GM21576 (cell line): ENCODE results near the gene NOS1AP.

Experiments
- ATAC-seq: cut with Tn5 transposase; IDR thresholded peaks from one replicate; pipeline ENCODE4 v1.9.1; 2021; ENCODE audit warnings: mild to moderate bottlenecking, moderate library complexity; ENCODE audit not compliant: unreplicated experiment

NOS1AP gene

DNA sequence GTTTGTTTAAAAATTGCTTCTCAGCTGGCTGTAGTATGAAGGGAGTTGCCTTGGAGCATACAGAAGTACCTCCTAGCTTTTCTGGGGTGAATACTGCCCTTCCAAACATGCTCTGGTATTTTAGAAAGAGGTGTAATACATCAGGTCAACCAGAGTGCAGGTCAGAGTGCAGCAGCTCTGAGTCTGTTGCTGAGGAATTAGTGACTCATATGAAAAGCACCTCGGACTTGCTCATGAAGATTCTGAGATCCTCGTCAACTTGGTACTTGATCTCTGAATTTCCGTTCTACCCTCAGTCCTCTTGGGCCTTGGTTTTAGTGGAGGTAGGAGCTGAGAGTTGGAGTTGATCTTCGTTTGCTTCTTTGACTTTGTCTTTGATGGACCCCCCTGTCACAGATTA is 67.3 kb downstream of the NOS1AP start:
- ATAC-seq: no peak

DNA sequence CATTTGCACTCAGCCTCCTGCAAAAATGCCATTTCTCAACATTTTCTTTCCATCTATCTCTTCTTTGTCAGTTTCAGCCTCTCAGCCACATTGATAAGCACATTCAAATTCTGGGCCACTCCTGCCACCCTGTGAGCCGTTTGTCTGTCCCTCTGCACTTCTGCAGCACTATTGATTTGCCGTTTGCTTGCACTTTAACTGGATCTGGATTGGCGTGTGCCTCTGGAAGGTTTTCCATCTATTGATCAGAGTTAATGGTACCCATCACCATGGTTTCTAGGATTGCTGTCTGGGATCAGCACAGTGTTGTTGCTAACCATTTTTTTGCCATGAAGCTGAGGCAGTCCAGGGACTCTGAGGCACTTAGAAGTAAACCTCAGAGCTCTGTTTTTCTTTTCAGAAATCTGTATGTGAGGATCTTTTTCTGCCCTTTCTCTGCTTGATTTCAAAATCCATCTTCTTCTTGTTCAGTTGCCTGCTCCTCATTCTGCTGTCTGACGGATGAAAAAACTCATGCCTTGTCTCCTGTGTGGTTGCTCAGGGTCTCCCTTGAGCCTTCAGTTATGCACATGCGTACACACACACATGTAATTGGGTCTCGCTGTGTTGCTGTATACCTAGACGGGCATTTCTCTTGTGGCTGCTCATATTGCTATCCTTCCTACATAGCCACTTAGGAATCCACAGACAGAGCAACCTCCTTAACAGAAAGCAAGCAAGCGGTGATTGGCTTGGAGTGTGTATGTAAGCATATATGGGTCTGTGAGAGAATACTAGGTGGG is 67.9 kb downstream of the NOS1AP start:
- no peak for ATAC-seq

DNA sequence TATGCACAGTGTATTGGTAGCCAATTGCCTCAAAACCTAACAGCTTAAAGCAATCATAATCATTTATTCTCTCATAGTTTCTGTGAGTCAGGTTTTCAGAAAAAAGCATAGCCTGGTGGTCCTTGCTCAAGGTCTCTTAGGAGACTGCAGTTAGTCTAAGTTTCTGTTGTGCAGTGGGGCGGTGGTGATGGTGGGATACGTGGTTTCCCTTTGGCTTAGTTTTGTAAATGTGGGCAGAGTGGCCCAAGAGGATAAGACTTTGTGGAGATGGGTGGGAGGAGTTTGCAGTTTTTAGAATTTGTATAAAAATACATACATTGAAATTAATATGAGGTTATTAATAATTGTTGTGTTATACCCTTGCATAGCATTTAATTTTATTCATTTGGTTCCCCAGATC is 68.6 kb downstream of the NOS1AP start:
- no peak for ATAC-seq

DNA sequence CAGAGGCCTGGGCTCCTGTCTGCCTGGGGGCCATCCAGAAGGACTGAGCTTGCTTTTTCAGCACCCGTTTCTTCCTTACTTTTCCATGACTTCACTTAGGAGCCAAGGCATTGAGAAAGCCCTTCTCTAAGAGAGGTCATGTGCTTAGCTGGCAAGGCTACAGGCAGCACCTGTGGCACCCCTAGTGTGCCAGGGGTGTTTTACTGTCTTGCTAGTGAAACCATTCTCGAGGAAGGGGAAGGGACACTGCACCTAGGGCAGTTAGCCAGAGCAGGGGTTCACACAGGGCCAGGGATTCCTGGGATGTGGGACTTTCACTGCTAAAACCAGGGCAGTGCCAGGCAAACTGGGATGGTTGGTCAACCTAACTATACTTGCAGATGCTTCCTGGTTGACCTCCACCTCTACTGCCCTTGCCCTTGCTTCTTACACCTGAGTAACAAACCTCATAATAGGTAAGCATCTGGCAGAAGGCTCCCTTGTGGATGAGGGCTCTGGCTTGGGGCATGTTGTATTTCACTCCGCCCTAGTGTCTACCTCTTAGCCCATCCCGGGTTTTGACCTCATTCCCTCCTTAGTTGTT is 69.2 kb downstream of the NOS1AP start:
- no peak for ATAC-seq

DNA sequence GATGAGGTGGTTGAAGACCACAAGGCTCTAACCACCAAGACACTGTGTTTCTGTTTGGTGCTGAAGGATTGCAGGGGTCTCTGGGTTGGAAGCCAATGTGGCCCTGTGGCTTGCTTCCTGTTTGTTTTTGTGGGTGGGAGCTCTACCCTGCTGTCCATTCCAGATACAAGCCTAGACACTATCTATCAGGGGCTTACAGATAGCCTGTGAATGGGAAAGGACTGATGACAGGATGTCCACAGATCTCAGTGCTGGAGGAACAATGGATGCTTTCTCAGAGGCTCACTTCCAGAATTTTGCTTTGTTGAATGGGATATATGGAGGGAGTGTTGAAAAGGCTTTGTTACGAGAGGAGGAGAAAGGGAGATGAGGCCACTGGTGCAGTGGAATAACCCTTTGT is 69.7 kb downstream of the NOS1AP start:
- ATAC-seq: no peak

DNA sequence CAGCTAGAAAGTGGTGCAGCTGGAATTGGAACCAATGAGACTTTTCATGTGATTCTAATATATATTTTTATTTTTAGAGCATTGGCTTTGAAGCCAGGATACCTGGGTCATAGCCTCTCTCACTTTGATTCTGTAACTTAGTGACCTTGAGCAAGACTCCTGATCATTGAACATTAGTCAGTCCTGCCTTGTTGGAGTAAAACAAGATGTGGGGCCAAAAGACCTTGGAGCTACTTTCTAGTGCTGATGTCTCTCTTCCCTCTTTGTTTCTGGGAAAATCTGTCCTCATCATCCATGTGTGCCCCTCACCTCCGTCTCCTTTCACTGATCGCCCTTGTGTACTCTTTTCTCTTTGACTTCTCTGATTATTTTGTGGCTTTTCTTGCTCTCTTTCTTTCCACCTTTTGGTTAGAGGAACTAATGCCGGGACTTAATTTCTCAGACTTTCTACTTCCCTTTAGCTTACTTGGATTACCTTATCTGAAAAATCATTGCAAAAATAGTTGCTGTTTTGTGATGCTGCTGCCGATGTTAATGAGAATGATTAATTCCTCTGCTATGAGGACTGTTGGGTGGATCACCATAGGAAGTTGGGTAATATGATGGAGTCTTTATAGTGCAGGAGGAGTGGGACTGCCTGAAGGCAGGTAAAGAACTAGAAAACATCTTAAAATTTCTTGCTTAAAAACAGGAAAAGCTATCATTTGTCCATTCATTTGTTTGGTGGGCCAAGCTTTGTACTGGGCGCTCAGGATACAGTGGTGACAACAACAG is 72.0 kb downstream of the NOS1AP start:
- ATAC-seq: no peak

DNA sequence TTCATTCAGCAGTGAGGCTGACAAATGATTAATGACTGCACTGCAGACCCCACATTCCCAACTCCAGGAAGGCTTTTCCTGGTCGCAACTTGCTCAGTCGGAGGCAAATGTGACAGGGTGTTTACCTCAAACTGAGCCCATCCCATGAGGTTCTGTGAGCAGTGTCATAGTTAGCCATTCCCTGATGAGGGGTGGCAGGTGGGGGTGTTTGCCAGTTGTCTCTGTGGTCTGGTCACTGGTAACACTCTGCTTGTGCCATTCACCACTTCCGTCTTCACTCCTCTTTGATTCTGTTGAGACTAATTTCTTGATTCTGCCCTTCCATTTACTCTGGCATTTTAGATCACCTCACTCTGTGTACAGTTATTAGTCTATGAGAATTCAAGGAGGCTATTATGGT is 73.5 kb downstream of the NOS1AP start:
- no peak for ATAC-seq

DNA sequence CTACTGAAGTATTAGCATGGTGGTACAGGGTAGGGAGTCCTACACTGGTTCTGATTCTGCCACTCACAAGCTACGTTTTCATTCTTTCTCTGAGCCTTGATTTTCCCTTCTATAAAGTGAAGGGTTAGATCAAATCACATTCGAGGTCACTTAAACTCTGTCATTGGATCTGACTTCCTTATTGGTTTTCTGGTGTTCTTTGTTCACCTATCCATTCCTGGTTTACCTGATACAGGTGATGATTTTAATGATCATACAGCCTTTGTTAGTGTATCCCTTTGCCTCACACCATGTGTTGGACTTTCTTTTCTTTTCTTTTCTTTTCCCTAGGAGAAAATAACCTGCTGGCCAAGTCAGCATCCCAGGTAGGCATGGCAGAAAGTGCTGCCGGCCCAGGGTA is 74.8 kb downstream of the NOS1AP start:
- ATAC-seq: no peak

DNA sequence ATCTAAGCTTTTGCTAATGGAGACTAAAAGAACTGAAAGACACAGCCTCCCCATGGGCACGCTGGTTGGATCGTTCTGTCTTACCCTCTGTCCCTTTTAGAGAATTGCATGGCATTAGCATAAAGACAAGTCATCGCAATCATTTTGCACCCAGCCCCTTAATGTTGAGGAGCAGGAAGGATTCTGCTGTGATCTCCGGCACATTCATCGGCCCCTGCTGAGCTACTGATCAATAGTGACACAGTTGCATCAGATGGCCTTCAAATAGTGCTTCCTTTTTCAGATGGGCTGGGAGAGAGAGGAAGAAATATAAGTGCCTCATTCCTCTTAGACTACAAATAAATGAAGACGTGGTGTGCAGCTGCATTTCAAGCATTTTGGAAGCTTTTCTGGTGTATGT is 75.4 kb downstream of the NOS1AP start:
- no peak for ATAC-seq

DNA sequence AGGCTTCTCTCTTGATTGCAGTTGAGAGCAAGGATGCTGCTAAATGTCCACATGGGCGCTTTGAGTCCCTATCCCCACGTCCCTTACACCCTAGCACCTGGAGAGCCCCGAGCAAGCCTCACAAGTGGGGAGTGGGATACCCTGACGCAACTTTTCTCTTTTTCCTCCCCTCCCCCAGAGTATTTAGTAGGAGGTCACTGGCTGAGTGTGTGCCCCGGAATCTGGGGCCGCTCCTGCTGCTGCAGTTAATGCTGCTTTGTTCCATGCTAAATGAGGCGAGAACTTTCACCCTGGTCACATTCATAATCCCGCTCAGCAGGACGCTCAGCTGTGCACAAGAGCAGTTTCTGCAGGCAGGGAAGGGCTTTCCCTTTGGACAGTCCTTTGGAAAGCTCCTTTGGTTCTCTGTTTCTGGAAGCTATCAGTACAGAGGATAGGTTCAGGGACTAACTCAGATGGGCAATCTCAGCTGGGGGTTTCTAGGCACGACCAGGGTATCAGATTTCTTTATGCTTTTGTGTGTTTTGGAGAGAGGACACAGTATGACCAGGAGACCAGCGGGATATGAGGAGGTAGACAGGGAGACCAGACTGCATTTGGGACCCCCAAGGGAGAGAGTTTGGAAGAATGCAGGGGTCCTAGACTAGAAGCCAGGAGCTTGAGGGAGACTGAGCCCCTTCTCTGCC is 75.9 kb downstream of the NOS1AP start:
- no peak for ATAC-seq

DNA sequence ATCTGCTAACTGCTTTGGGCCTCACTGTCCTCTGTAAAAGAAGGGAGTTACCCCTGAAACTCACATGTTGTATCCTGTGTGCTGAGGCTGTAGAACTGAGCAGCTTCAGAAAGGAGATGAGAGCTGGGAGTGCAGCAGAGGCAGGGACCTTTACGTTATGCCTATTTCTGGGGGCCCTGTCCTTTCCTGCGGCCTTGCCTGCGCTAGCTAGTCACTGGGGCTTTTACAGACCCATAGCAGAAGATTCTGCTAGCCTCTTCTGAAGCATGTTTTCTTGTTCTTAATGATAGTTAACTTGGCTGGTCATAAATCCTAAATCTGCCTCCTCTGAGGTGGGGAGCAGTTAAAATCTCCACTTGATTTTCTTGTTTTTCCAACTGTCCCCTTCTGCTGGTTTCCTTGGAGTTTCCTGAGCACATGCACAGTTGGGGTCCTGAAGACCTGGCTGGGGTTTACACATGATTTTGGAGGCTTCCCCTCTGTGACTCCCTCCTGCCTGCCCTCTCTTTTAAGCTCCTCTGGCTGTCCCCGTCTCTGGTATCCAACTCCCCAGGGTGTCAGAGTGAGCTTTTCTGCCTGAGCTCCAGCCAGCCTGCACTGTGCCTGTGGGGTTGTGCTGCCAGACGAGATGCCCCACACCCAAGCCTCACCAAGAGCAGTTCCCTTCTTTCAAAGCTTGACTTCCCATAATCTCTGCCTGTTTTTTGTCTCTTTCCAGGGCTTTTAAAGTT is 76.6 kb downstream of the NOS1AP start:
- ATAC-seq: no peak

DNA sequence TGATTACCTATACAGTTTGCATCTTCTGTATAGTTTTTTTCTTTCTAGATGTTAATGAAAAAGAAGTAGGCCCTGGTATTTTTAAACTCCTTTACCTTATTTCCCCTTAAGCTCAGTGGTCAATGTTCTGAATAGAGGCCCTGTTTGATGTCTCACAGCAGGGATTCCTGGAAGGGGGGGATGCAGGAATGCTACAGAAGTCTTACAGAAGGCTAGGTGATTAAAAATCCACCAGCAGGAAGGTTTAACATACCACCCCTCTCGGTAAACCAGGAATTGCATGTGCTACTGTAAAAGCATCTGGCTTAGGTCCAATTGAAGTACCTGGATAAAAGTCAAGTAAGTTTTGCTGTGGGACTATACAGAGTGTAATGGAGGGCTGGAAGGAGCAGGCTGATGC is 78.3 kb downstream of the NOS1AP start:
- no peak for ATAC-seq

DNA sequence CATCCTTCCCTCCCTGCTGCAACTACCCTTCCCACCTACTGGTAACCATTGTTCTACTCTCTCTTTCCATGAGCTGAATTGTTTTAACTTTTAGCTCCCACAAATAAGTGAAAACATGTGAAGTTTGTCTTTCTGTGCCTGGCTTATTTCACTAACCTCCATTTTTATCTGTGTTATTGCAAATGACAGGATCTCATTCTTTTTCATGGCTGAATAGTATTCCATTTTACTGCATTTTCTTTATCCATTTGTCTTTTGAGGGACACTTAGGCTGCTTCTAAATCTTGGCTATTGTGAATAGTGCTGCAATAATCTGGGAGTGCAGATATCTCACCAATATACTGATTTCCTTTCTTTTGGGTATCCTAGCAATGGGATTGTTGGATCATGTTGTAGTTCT is 80.6 kb downstream of the NOS1AP start:
- no peak for ATAC-seq

DNA sequence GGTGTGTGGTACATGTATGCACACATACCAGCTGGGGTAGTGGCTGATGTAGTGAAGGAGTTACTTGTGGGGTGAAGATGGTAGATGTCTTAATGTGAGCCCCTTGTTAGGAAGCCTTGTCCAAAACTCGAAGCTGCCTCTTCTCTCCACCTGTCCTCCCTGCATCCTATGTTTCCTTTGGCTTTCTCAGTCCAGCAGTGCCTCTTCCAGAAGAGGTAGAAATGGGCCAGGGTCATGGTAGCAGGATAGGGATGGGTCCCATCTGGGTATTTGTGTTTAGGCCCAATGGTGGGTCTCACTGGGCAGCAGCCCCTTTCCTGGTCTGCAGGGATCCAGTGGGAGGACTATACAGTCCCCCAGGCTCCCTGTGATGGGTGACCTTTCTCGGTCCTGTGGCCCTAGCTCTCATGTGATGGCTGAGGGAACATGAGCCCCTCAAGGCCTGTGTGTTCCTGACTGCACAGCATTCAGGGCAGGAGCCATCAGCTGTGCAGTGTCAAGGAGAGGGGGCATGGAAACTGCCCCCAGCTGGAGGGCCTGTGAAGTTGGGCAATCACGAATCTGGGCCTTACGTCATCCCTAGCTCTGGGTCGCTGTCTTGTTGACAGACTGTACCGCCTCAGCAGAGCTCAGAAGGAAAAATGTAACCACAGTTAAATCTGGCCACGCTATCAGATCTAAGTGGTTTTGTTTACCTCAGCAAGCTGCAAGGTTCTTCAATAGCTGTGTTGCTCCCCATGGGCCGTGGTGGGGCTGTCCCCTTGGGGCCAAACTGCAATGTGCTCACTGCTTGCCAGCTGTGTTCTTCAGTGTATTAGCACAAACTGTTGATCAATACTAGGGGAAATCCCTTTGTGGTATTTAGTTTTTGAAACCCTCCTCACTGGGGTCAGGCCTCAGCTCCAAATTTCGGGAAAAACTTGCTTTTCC is 82.7 kb downstream of the NOS1AP start:
- ATAC-seq: no peak

DNA sequence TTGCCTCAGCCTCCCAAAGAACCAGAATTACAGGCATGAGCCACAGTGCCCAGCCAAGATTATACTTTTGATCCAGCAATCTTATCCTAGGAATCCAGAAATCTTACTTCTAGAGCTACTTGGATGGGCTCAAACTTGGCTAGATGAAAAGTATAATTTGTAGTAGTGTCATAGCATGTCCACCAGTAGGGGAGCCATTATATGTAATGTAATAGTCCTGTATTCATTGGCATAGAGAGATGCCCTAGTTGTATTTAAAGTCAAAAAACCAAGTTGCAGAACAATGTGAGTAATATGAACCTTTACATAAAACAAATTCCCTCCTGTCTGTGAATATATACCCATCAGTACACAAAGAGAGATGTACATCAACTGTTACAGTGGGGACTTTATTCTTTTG is 83.9 kb downstream of the NOS1AP start:
- ATAC-seq: no peak

DNA sequence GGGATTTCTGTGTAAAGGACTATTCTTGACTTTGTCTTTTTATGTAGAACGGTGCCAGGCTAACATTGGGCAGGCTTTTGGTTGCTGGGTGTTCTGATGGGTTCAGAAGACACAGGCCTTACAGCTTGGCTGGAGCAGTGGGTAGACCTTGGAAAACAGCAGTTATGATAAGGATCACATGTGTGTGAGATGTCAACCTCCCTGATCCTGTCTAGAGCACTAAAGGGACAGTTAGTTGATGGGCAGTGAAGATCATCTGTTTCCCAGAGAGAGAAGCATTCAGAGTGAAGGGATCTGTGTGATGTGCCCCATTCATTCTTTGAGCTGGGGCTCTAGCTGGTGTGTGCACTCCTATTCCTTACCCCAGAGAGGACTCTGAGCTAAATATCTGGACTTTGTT is 88.0 kb downstream of the NOS1AP start:
- ATAC-seq: no peak

DNA sequence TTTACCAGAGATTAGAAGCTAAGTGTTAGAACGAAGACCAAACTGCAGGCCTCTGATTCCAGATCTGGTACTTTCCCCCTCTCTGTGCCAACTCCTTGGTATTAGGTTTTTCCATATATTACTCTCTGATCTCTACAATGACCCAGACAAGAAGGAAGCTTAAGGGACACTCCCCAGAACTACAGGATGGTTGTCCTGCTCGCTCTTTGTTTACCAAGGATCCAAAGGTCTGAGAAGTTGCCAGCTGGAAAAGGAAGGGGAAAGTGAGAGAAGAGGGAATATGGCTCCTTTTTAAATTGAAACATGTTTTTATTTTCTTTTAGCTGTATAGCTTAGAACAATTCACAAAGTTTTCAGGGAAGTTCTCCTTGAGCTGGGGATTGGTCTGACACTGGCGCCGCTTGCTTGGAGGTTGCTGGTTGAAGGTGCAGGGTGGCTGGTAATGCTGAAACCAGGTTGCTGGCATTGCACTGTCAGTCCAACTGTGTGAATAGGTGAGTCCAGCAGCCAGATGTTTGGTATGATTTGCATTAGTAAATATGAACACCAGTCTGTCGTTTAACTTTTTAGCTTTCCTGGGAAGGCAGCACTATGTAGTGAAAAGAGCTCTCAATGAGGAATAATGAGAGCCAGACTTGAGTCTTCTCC is 89.3 kb downstream of the NOS1AP start:
- no peak for ATAC-seq

DNA sequence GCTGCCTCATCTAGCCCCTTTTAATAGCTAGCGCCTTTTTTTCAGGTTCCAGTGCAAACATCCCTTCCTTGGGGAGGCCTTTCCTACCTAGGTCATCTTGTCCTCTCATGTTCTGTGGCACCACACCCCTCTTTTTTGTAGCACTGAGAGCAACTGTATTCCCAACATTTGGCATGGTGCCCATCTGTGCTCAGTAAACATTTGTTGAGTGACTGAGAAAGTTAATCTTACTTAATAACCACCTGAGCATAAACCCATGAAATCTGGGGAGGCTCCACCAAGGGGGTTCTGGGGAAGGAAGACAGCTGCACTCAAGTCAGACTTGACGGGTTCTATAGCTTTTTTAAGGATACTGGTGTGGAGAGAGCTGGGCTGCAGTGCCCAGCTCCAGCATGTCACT is 90.0 kb downstream of the NOS1AP start:
- ATAC-seq: no peak

DNA sequence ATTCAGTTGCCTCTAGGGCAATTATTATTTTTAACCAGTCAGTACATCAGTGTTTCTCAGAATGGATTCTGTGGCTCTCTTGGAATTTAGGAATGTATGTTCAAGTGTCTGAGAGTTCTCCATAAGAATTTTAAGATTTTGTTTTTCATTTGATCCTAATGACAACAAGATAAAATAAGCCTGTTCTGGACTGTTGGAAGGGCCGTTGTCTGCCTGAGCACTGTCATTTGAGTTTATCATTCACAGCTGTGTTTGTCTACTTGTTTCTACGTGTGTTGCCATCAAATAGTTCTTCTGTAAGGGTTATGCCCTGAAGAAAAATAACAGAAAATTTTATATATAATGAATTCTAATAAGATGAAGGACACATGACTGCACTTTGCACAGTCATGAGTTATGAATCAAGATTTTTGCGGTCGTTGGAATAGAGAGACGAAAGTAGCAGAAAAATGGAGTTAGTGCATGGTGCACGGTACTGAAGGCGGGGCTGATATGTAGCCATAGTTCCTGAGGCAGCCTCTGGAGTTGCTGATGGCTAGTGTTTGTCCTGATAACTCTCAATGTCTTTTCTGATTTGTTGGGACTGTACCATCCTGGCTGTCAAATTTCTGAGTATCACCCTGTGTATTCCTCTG is 92.5 kb downstream of the NOS1AP start:
- no peak for ATAC-seq
